Measurements from ENCODE around the gene VPS29. TPM values are rescaled to one million over a fixed set of nuclear protein-coding genes. Genes with fewer than 3 reads are reported as not detected.
"Not testable (repeated sequence)": the region's sequence is repeated elsewhere in the genome, so short reads cannot be mapped to it uniquely, and the experiment has no call there.

VPS29 gene
- total RNA-seq, 4 donors from 2014 or later = 81.1 to 124 (median 106) TPM

- no peak for DNase-seq
- H3K27ac ChIP-seq = no peak overlapping the region
Observed at GRCh38 chr12:110498984-110499706, 2.8 kb downstream of the VPS29 start.

GRCh38 chr12:110475426-110475825, 26.5 kb downstream of the VPS29 start:
- Histone ChIP-seq H3K4me1 (no peaks in the 10 kb centered on the region), H3K27ac (no peak overlapping the region), H3K36me3 (peaks cover 0 to under 1% (median 0%) of the 10 kb centered on the region in 3 donors), H3K4me3 (no peak overlapping the region), H3K9me3 (no peaks in the 10 kb centered on the region), H3K27me3 (no peaks in the 10 kb centered on the region)
- TF ChIP-seq POLR2A (IDR thresholded peaks at IDR 0.05) (no peak), CTCF (IDR thresholded peaks at IDR 0.05) (no peak)
- no peak for DNase-seq

More at GRCh38 chr12:110498984-110499706, 2.8 kb downstream of the VPS29 start:
- Histone ChIP-seq H3K4me1 (peaks cover 0 to 16% (median 3%) of the 10 kb centered on the region in 4 donors), H3K27me3 (no peaks in the 10 kb centered on the region), H3K36me3 (peaks cover 0 to 17% (median 3%) of the 10 kb centered on the region in 3 donors), H3K9me3 (no peaks in the 10 kb centered on the region), H3K4me3 (no peak overlapping the region)
- no peak for TF ChIP-seq POLR2A (IDR thresholded peaks at IDR 0.05)
- no peak for TF ChIP-seq CTCF (IDR thresholded peaks at IDR 0.05)

- peak; percentile 96 to 98 (median 96) for DNase-seq
- H3K27me3 ChIP-seq = no peaks in the 10 kb centered on the region
- H3K9me3 ChIP-seq = no peaks in the 10 kb centered on the region
- H3K27ac ChIP-seq = peak within 1 kb of the TSS; percentile 88 to 98 (median 92)
- peaks cover 0 to 11% (median 0%) of the 10 kb centered on the region in 3 donors for H3K36me3 ChIP-seq
- peaks cover 0 to 14% (median 6%) of the 10 kb centered on the region in 4 donors for H3K4me1 ChIP-seq
- TF ChIP-seq CTCF (IDR thresholded peaks at IDR 0.05) (peak in 1 of 6 experiments; percentile 1), POLR2A (IDR thresholded peaks at IDR 0.05) (peak; percentile 3 to 72)
- H3K4me3 ChIP-seq = peak within 1 kb of the TSS; percentile 57 to 86 (median 70)
Observed at GRCh38 chr12:110468214-110469048, 33.5 kb downstream of the VPS29 start, which contains the start of the genes FAM216A and GPN3. TSS of gene FAM216A (plus strand) at chr12:110468845. CDS start at chr12:110468876, 31 bp downstream. TSS of gene GPN3 (minus strand) at chr12:110468257. CDS start at chr12:110468203, 54 bp downstream.

- H3K4me1 ChIP-seq = peaks cover 0 to 14% (median 6%) of the 10 kb centered on the region in 4 donors
- H3K27ac ChIP-seq = peak overlapping the region; percentile 88 to 98 (median 92)
- peak overlapping the region; percentile 57 to 86 (median 70) for H3K4me3 ChIP-seq
- DNase-seq = no peak
- peaks cover 0 to 11% (median 0%) of the 10 kb centered on the region in 3 donors for H3K36me3 ChIP-seq
- H3K27me3 ChIP-seq = no peaks in the 10 kb centered on the region
- TF ChIP-seq POLR2A (IDR thresholded peaks at IDR 0.05) (peak in 1 of 2 donors; percentile 48), CTCF (IDR thresholded peaks at IDR 0.05) (no peak)
- H3K9me3 ChIP-seq = no peaks in the 10 kb centered on the region
Observed at GRCh38 chr12:110467847-110468213, 34.1 kb downstream of the VPS29 start.

- H3K9me3 ChIP-seq = no peaks in the 10 kb centered on the region
- no peaks in the 10 kb centered on the region for H3K27me3 ChIP-seq
- TF ChIP-seq POLR2A (IDR thresholded peaks at IDR 0.05) (no peak), CTCF (IDR thresholded peaks at IDR 0.05) (no peak)
- H3K4me3 ChIP-seq = no peak overlapping the region
- H3K36me3 ChIP-seq = peaks cover 0 to 11% (median 0%) of the 10 kb centered on the region in 3 donors
- no peak overlapping the region for H3K27ac ChIP-seq
- H3K4me1 ChIP-seq = peaks cover 0 to 14% (median 6%) of the 10 kb centered on the region in 4 donors
- no peak for DNase-seq
Observed at GRCh38 chr12:110466791-110467190, 35.1 kb downstream of the VPS29 start.

- Histone ChIP-seq H3K4me1 (peaks cover 0 to 14% (median 6%) of the 10 kb centered on the region in 4 donors), H3K36me3 (peaks cover 0 to 11% (median 0%) of the 10 kb centered on the region in 3 donors)
- not testable (repeated sequence) for H3K27ac ChIP-seq, DNase-seq, H3K27me3 ChIP-seq, H3K4me3 ChIP-seq, H3K9me3 ChIP-seq
Observed at GRCh38 chr12:110465765-110466164, 36.1 kb downstream of the VPS29 start.

Measured in Peyer's patch (tissue), 4 donors.